Smooth muscle cell (in vitro differentiated cells): ENCODE measurements around the gene DIPK1B. TPM values are rescaled to one million over a fixed set of nuclear protein-coding genes. Genes with fewer than 3 reads are reported as not detected.

Experiments
- DNase-seq: peaks from one replicate; lab custom pipeline; 2025; ENCODE audit not compliant: unreplicated experiment; lab: John Stamatoyannopoulos, UW
- H2AFZ ChIP-seq: fragments of 200-600 bp; sonication (generic); 2 replicates; pipeline ENCODE4 v1.6.0; 2016; ENCODE audit warnings: antibody characterized with exemption, low read depth, mild to moderate bottlenecking
- H3F3A ChIP-seq: fragments of 200-600 bp; sonication (generic); 2 replicates; pipeline ENCODE4 v1.6.0; 2017; ENCODE audit warnings: antibody characterized with exemption, low read depth
- H3K27ac ChIP-seq: fragments of 200-600 bp; sonication (generic); 2 replicates; pipeline ENCODE4 v1.5.1; 2016; ENCODE audit warnings: low read depth, mild to moderate bottlenecking
- H3K27me3 ChIP-seq: fragments of 200-600 bp; sonication (generic); 2 replicates; pipeline ENCODE4 v1.6.1; 2016; ENCODE audit warnings: low read depth, mild to moderate bottlenecking
- H3K36me3 ChIP-seq: fragments of 200-600 bp; sonication (generic); 2 replicates; pipeline ENCODE4 v1.5.1; 2016; ENCODE audit warnings: low read depth
- H3K4me1 ChIP-seq: fragments of 200-600 bp; sonication (generic); 2 replicates; pipeline ENCODE4 v1.5.1; 2016; ENCODE audit warnings: low read depth
- H3K4me2 ChIP-seq: fragments of 200-600 bp; sonication (generic); 2 replicates; pipeline ENCODE4 v1.6.0; 2016; ENCODE audit warnings: mild to moderate bottlenecking
- H3K4me3 ChIP-seq: fragments of 200-600 bp; sonication (generic); 2 replicates; pipeline ENCODE4 v1.5.1; 2016; ENCODE audit warnings: mild to moderate bottlenecking
- H3K79me2 ChIP-seq: fragments of 200-600 bp; sonication (generic); 2 replicates; pipeline ENCODE4 v1.6.0; 2016; ENCODE audit warnings: low read depth, mild to moderate bottlenecking
- H3K9ac ChIP-seq: fragments of 200-600 bp; sonication (generic); 2 replicates; pipeline ENCODE4 v1.6.0; 2016; ENCODE audit warnings: low read depth
- H3K9me3 ChIP-seq: fragments of 200-600 bp; sonication (generic); replicated peaks from 2 replicates; pipeline ENCODE4 v1.5.1; 2016; ENCODE audit warnings: low read depth
- H4K20me1 ChIP-seq: fragments of 200-600 bp; sonication (generic); 2 replicates; pipeline ENCODE4 v1.6.0; 2016; ENCODE audit warnings: low read depth
- CTCF ChIP-seq: fragments of 200-600 bp; sonication (generic); IDR thresholded peaks from 2 replicates; pipeline ENCODE4 v1.5.1; 2017; ENCODE audit warnings: borderline replicate concordance, mild to moderate bottlenecking, antibody characterized with exemption; ENCODE audit not compliant: insufficient read depth, poor library complexity, severe bottlenecking
- whole genome bisulfite sequencing: methylation state at CpG from one replicate; pipeline ENCODE4 v1.1.7; 2016; ENCODE audit warnings: low lambda C conversion rate; 5-methylcytosine and 5-hydroxymethylcytosine counted together
- microRNA counts: library from miRNA; unstranded; fragments of <30 nt; microRNA quantifications from one replicate; lab custom pipeline; 2016
- microRNA-seq: library from miRNA; unstranded; fragments of <30 nt; microRNA quantifications from one replicate; pipeline ENCODE4, GENCODE V29; 2016; ENCODE audit warnings: borderline number of aligned reads
- polyA plus RNA-seq: library from polyadenylated mRNA; unstranded; fragments of >200 nt; fragmentation: Nextera tagmentation; extraction: Ambion mirVana; gene quantifications from 2 replicates; pipeline ENCODE4 v1.2.1, GENCODE V29; 2016
- small RNA-seq: library from RNA; depleted of rRNA; stranded (forward); fragments of <200 nt; gene quantifications from one replicate; pipeline ENCODE3, GENCODE V24; 2014
- total RNA-seq: library from RNA; depleted of rRNA; stranded (reverse); fragments of >200 nt; gene quantifications from 2 replicates; pipeline ENCODE4 v1.2.3, GENCODE V29; 2014

The DIPK1B gene
- total and polyA plus RNA-seq, 2 experiments from 2014 or later = 14.6 to 58.5 TPM

GRCh38 chr9:136769710-136770191 is 57.4 kb downstream of the DIPK1B start:
- H3K36me3 ChIP-seq = no peaks in the 10 kb centered on the region
- H3F3A ChIP-seq = no peaks in the 10 kb centered on the region
- H3K79me2 ChIP-seq = no peaks in the 10 kb centered on the region
- no peaks in the 10 kb centered on the region for H3K4me1 ChIP-seq
- H3K27ac ChIP-seq = no peak overlapping the region
- H3K9me3 ChIP-seq = no peaks in the 10 kb centered on the region
- no peak for DNase-seq
- H3K9ac ChIP-seq = no peak overlapping the region
- H3K27me3 ChIP-seq = peaks cover 6% of the 10 kb centered on the region
- no peak overlapping the region for H2AFZ ChIP-seq
- no peaks in the 10 kb centered on the region for H4K20me1 ChIP-seq
- no peak overlapping the region for H3K4me2 ChIP-seq
- peak; percentile 46 for TF ChIP-seq CTCF
- no peak overlapping the region for H3K4me3 ChIP-seq
- 40% methylated on average over 2 of the region's 16 CpGs for WGBS

- H3K4me1 ChIP-seq = no peaks in the 10 kb centered on the region
- DNase-seq = no peak
- TF ChIP-seq CTCF = no peak
These were observed 59.6 kb downstream of the DIPK1B start for GRCh38 chr9:136771907-136772415.

GRCh38 chr9:136773386-136774044 is 61.1 kb downstream of the DIPK1B start:
- Histone ChIP-seq H2AFZ (no peak overlapping the region), H3K9me3 (no peaks in the 10 kb centered on the region), H3K4me2 (no peak overlapping the region), H4K20me1 (no peaks in the 10 kb centered on the region), H3K79me2 (no peaks in the 10 kb centered on the region), H3K4me1 (no peaks in the 10 kb centered on the region), H3K9ac (no peak overlapping the region), H3K27ac (no peak overlapping the region), H3F3A (no peaks in the 10 kb centered on the region), H3K27me3 (no peaks in the 10 kb centered on the region), H3K36me3 (no peaks in the 10 kb centered on the region), H3K4me3 (no peak overlapping the region)
- no peak for DNase-seq
- no peak for TF ChIP-seq CTCF
- 89% methylated on average over 7 of the region's 7 CpGs for WGBS

More at GRCh38 chr9:136771907-136772415, 59.6 kb downstream of the DIPK1B start:
- Histone ChIP-seq H2AFZ (no peak overlapping the region), H3K9me3 (no peaks in the 10 kb centered on the region), H4K20me1 (no peaks in the 10 kb centered on the region), H3K27me3 (peaks cover 6% of the 10 kb centered on the region), H3F3A (no peaks in the 10 kb centered on the region), H3K4me2 (no peak overlapping the region), H3K4me3 (no peak overlapping the region), H3K27ac (no peak overlapping the region), H3K36me3 (no peaks in the 10 kb centered on the region), H3K79me2 (no peaks in the 10 kb centered on the region), H3K9ac (no peak overlapping the region)
- 80% methylated on average over 3 of the region's 3 CpGs for WGBS

MicroRNAs within 50 kb of the gene (microRNA counts, 767-probe panel; counts per million panel counts)
- microRNA hsa-miR-126-3p (lab: Ali Mortazavi, UCI) = 7,155 counts per million, percentile 41 among the panel's probes with 10 or more counts

Small RNA genes within 50 kb of the gene (microRNA-seq; reads per million reads assigned to microRNA genes)
- 3,050 reads per million, percentile 87 among the genes with 10 or more reads in this experiment for gene MIR126
- not detected for gene MIR6722

Small RNA genes within 50 kb of the gene (small RNA-seq; reads per million reads assigned to genes)
- 31.7 reads per million, percentile 93 among the genes with 10 or more reads in this experiment for gene MIR126
- gene MIR6722 = not detected

Other genes starting within 250 kb of the DIPK1B start
- 40.2 and 45.7 TPM in 2 replicates for gene SEC16A, start 229.5 kb upstream of the DIPK1B start, total RNA-seq
- gene SEC16A, start 229.5 kb upstream of the DIPK1B start, polyA plus RNA-seq = 56.8 and 72.2 TPM in 2 replicates
- gene NOTCH1, start 166.5 kb upstream of the DIPK1B start, total RNA-seq = 7.8 and 13.2 TPM in 2 replicates
- 7.2 and 11.4 TPM in 2 replicates for gene NOTCH1, start 166.5 kb upstream of the DIPK1B start, polyA plus RNA-seq
- 60.3 and 61.8 TPM in 2 replicates for gene EGFL7, start 49.7 kb upstream of the DIPK1B start, total RNA-seq
- 196 and 239 TPM in 2 replicates for gene EGFL7, start 49.7 kb upstream of the DIPK1B start, polyA plus RNA-seq
- 42.9 and 48.6 TPM in 2 replicates for gene AGPAT2, start 25.1 kb upstream of the DIPK1B start, total RNA-seq
- 105 and 122 TPM in 2 replicates for gene AGPAT2, start 25.1 kb upstream of the DIPK1B start, polyA plus RNA-seq
- gene LCN10, start 30.4 kb downstream of the DIPK1B start, total RNA-seq = not detected in 2 replicates
- gene LCN10, start 30.4 kb downstream of the DIPK1B start, polyA plus RNA-seq = not detected in 2 replicates
- gene LCN6, start 36.0 kb downstream of the DIPK1B start, total RNA-seq = not detected in 2 replicates
- gene LCN6, start 36.0 kb downstream of the DIPK1B start, polyA plus RNA-seq = not detected in 2 replicates
- not detected in 2 replicates for gene LCN8, start 45.7 kb downstream of the DIPK1B start, total RNA-seq
- gene LCN8, start 45.7 kb downstream of the DIPK1B start, polyA plus RNA-seq = not detected in 2 replicates
- not detected in 2 replicates for gene LCN15, start 51.9 kb downstream of the DIPK1B start, total RNA-seq
- not detected in 2 replicates for gene LCN15, start 51.9 kb downstream of the DIPK1B start, polyA plus RNA-seq
- 59.2 and 75.4 TPM in 2 replicates for gene TMEM141, start 78.8 kb downstream of the DIPK1B start, total RNA-seq
- gene TMEM141, start 78.8 kb downstream of the DIPK1B start, polyA plus RNA-seq = 112 and 118 TPM in 2 replicates
- gene CCDC183, start 83.8 kb downstream of the DIPK1B start, total RNA-seq = 1.2 and 2.0 TPM in 2 replicates
- 3.7 and 9.4 TPM in 2 replicates for gene CCDC183, start 83.8 kb downstream of the DIPK1B start, polyA plus RNA-seq
- gene RABL6, start 95.4 kb downstream of the DIPK1B start, total RNA-seq = 41.5 and 54.3 TPM in 2 replicates
- gene RABL6, start 95.4 kb downstream of the DIPK1B start, polyA plus RNA-seq = 81.6 and 97.2 TPM in 2 replicates
- 1.2 and 1.8 TPM in 2 replicates for gene AJM1, start 129.9 kb downstream of the DIPK1B start, total RNA-seq
- gene AJM1, start 129.9 kb downstream of the DIPK1B start, polyA plus RNA-seq = 2.9 and 3.7 TPM in 2 replicates
- gene PHPT1, start 136.8 kb downstream of the DIPK1B start, total RNA-seq = 110 and 173 TPM in 2 replicates
- 381 and 435 TPM in 2 replicates for gene PHPT1, start 136.8 kb downstream of the DIPK1B start, polyA plus RNA-seq
- gene MAMDC4, start 139.8 kb downstream of the DIPK1B start, total RNA-seq = 3.8 TPM in 2 replicates
- gene MAMDC4, start 139.8 kb downstream of the DIPK1B start, polyA plus RNA-seq = 7.5 and 8.0 TPM in 2 replicates
- 304 and 306 TPM in 2 replicates for gene EDF1, start 153.7 kb downstream of the DIPK1B start, total RNA-seq
- gene EDF1, start 153.7 kb downstream of the DIPK1B start, polyA plus RNA-seq = 492 and 548 TPM in 2 replicates
- gene TRAF2, start 173.9 kb downstream of the DIPK1B start, total RNA-seq = 6.2 and 7.0 TPM in 2 replicates
- gene TRAF2, start 173.9 kb downstream of the DIPK1B start, polyA plus RNA-seq = 15.9 and 18.0 TPM in 2 replicates
- 70.5 and 103 TPM in 2 replicates for gene FBXW5, start 232.2 kb downstream of the DIPK1B start, total RNA-seq
- gene FBXW5, start 232.2 kb downstream of the DIPK1B start, polyA plus RNA-seq = 105 and 109 TPM in 2 replicates
- not detected in 2 replicates for gene C8G, start 232.7 kb downstream of the DIPK1B start, total RNA-seq
- gene C8G, start 232.7 kb downstream of the DIPK1B start, polyA plus RNA-seq = 1.4 TPM in 1 of 2 replicates, not detected in the other
- not detected in 2 replicates for gene LCN12, start 239.7 kb downstream of the DIPK1B start, total RNA-seq
- gene LCN12, start 239.7 kb downstream of the DIPK1B start, polyA plus RNA-seq = not detected in 2 replicates